Activated CD8-positive, alpha-beta T cell treated with anti-CD3 and anti-CD28 coated beads for 36 hours (primary cell): ENCODE measurements around the gene UBTF. TPM values are rescaled to one million over a fixed set of nuclear protein-coding genes. Genes with fewer than 3 reads are reported as not detected.

ENCODE experiments used
- ATAC-seq: fragments of 200-7000 bp; cut with Tn5 transposase; one replicate; pipeline ENCODE4 v1.10.0; 2021; ENCODE audit warnings: mild to moderate bottlenecking, moderate library complexity
- CTCF ChIA-PET: fragments of 350-600 bp; sonication (Branson Sonifier 250); formaldehyde crosslinking; loops from one replicate; lab custom pipeline; 2021; ENCODE audit warnings: antibody characterized with exemption; lab: Charles Lee
- POLR2A ChIA-PET: fragments of 350-600 bp; sonication (Branson Sonifier 250); formaldehyde crosslinking; loops from one replicate; lab custom pipeline; 2021; ENCODE audit warnings: antibody characterized with exemption; lab: Charles Lee
- DNase-seq: peaks from one replicate; pipeline ENCODE4 v3.0.0-alpha.2; 2020
- H3K27ac Mint-ChIP-seq: one replicate; pipeline ENCODE4 v1.8.0; 2021; ENCODE audit warnings: mild to moderate bottlenecking, mixed read lengths
- H3K27me3 Mint-ChIP-seq: one replicate; pipeline ENCODE4 v1.8.0; 2021; ENCODE audit warnings: mixed read lengths
- H3K36me3 Mint-ChIP-seq: one replicate; pipeline ENCODE4 v1.8.0; 2021; ENCODE audit warnings: low read depth, mixed read lengths
- H3K4me1 Mint-ChIP-seq: one replicate; pipeline ENCODE4 v1.8.0; 2021; ENCODE audit warnings: low read depth, mixed read lengths
- H3K4me3 Mint-ChIP-seq: one replicate; pipeline ENCODE4 v1.8.0; 2021; ENCODE audit warnings: mild to moderate bottlenecking, moderate library complexity, mixed read lengths
- H3K9me3 Mint-ChIP-seq: one replicate; pipeline ENCODE4 v1.8.0; 2021; ENCODE audit warnings: mixed read lengths
- intact Hi-C: fragments of 100-400 bp; cut with micrococcal nuclease; formaldehyde crosslinking; loops from one replicate; pipeline ENCODE4 v1.10.0; 2022
- microRNA-seq: library from miRNA; unstranded; fragments of <30 nt; microRNA quantifications from one replicate; pipeline ENCODE4 v1.2.0, GENCODE V29; 2022; ENCODE audit warnings: borderline microRNAs expressed, borderline replicate concordance
- total RNA-seq, 2 experiments: library from RNA; stranded (reverse); gene quantifications; one replicate each; pipeline ENCODE4 v1.2.3, GENCODE V29; 2021
- TF ChIP-seq, protein P1 (sequence below): fragments of 200-600 bp; IDR thresholded peaks from one replicate; pipeline ENCODE4 v1.8.0; 2022; ENCODE audit warnings: antibody characterized with exemption, mild to moderate bottlenecking

The UBTF gene
- total RNA-seq, 2 experiments from 2014 or later = 129 to 135 TPM

DNA sequence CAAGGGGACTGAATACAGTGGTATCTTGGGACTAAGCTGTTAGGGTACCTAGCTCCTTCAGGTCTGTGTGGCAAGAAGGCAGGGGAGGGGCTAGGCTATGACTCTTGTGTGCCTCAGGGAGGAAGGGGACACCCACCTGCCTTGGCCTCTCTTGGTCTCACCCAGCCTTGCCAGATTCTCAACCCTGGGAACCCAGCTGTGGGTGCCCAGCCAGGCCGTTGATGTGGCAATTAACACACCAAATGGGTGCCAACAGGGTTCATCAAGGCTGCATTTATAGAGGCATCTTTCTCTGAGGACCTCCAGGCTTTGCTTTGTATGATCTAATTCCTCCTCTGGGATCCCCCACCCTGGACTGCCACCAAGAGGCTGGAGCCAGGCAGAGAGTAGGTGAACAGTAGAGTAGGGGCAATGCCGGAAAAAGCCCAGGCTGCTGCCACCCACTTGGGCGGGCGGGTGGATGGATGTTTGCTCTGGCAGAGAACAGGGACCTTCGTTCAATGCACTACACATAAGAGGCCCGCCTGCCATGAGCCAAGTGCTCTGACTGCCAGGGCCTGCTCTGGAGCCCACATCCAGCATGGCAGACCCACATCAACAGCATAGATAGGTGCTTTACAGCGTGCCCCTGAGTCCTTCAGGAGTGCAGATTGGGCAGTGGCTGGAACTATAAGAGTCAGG is 52.2 kb downstream of the UBTF start:
- Mint-ChIP-seq H3K4me1 (no peaks in the 10 kb centered on the region), H3K27me3 (no peaks in the 10 kb centered on the region), H3K9me3 (no peaks in the 10 kb centered on the region), H3K27ac (no peak overlapping the region), H3K36me3 (no peaks in the 10 kb centered on the region), H3K4me3 (no peak overlapping the region)
- POLR2A ChIA-PET = interaction anchor here (0.6 to 1.4 kb wide), 5 partner anchors 12 to 223 kb away, joined by 3 to 5 read pairs (median 3); partner anchors contain the start of gene TMUB2
- CTCF ChIA-PET = interaction anchor here (0.6 to 2.9 kb wide), 16 partner anchors 9 to 223 kb away, joined by 3 to 20 read pairs (median 4); partner anchors contain the start of genes GRN, HROB and TMUB2
- TF ChIP-seq, protein P1, sequence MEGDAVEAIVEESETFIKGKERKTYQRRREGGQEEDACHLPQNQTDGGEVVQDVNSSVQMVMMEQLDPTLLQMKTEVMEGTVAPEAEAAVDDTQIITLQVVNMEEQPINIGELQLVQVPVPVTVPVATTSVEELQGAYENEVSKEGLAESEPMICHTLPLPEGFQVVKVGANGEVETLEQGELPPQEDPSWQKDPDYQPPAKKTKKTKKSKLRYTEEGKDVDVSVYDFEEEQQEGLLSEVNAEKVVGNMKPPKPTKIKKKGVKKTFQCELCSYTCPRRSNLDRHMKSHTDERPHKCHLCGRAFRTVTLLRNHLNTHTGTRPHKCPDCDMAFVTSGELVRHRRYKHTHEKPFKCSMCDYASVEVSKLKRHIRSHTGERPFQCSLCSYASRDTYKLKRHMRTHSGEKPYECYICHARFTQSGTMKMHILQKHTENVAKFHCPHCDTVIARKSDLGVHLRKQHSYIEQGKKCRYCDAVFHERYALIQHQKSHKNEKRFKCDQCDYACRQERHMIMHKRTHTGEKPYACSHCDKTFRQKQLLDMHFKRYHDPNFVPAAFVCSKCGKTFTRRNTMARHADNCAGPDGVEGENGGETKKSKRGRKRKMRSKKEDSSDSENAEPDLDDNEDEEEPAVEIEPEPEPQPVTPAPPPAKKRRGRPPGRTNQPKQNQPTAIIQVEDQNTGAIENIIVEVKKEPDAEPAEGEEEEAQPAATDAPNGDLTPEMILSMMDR = no peak
- ATAC-seq (no peak), DNase-seq (no peak)
- intact Hi-C loops = no loop called here

DNA sequence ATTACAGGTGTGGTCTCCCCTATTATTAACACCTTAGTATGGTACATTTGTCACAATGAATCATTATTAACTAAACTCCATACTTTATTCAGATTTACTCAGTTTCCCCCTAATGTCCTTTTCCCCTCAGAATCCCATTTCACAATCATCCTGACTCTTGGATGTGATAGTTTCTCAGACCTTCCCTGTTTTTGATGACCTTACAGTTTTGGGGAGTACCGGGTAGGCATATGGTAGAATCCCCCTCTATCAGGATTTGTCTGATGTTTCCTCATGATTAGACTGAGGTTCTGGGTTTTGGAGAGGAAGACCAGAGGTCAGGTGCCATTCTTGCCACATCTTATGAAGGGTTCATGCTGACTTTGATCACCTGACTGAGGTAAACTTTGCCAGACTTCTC is 55.0 kb downstream of the UBTF start:
- Mint-ChIP-seq H3K9me3 (no peaks in the 10 kb centered on the region), H3K4me1 (no peaks in the 10 kb centered on the region), H3K27me3 (no peaks in the 10 kb centered on the region), H3K27ac (no peak overlapping the region), H3K4me3 (no peak overlapping the region), H3K36me3 (peaks cover 3% of the 10 kb centered on the region)
- POLR2A ChIA-PET = no interaction called here
- intact Hi-C loops = no loop called here
- CTCF ChIA-PET = interaction anchor here (1.0 kb wide), 1 partner anchor 14 kb away, joined by 4 read pairs; no protein-coding TSS in a partner anchor
- TF ChIP-seq, protein P1 = no peak
- DNase-seq (no peak), ATAC-seq (no peak)

DNA sequence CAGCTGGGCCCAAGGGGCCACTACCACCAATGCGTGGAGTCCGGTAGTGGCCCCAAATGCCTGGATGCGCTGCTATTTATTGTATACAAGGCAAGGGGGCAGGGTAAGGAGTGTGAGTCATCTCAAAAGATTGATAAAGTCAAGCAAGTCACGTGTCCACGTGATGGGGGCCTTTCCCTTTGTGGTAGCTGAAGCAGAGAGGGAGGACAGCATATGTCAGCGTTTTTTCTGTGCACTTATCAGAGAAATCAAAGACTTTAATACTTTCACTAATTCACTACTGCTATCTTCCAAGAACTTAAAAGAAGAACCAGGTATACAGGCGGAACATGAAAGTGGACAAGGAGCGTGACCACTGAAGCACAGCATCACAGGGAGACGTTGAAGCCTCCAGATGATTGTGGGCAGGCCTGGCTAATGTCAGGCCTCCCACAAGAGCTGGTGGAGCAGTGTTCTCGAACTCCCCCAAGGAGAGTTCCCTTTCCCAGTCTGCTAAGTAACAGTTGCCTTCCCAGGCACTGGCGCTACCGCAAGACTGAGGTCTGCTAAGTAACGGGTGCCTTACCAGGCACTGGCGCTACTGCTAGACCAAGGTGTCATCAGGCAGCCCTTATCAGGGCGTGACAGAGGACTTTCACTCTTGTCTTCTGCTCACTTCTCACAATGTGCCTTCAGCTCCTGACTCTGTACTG is 59.8 kb downstream of the UBTF start:
- TF ChIP-seq, protein P1 = no peak
- Mint-ChIP-seq H3K4me1 (no peaks in the 10 kb centered on the region), H3K27ac (no peak overlapping the region), H3K27me3 (no peaks in the 10 kb centered on the region), H3K36me3 (peaks cover 14% of the 10 kb centered on the region), H3K4me3 (no peak overlapping the region), H3K9me3 (no peaks in the 10 kb centered on the region)
- intact Hi-C loops = no loop called here
- CTCF ChIA-PET = interaction anchor here (0.5 to 2.0 kb wide), 3 partner anchors 9 to 171 kb away, joined by 3 to 9 read pairs (median 4); no protein-coding TSS in a partner anchor
- ATAC-seq (no peak), DNase-seq (peak; percentile 32)
- POLR2A ChIA-PET = interaction anchor here (0.6 to 1.4 kb wide), 4 partner anchors 14 to 27 kb away, joined by 3 to 4 read pairs (median 3); partner anchors contain the start of gene TMUB2

- DNase-seq (no peak), ATAC-seq (no peak)
- Mint-ChIP-seq H3K27me3 (no peaks in the 10 kb centered on the region), H3K4me1 (no peaks in the 10 kb centered on the region), H3K9me3 (no peaks in the 10 kb centered on the region), H3K4me3 (no peak overlapping the region), H3K36me3 (peaks cover 27% of the 10 kb centered on the region), H3K27ac (no peak overlapping the region)
- TF ChIP-seq, protein P1 = no peak
- intact Hi-C loops = no loop called here
- POLR2A ChIA-PET = interaction anchor here (0.7 to 0.9 kb wide), 3 partner anchors 17 to 63 kb away, joined by 3 to 4 read pairs (median 3); no protein-coding TSS in a partner anchor
- CTCF ChIA-PET = no interaction called here
These were observed 64.0 kb downstream of the UBTF start for GRCh38 chr17:44155488-44155887.

Small RNA genes within 50 kb of the gene (microRNA-seq; reads per million reads assigned to microRNA genes)
- 2.1 reads per million for gene MIR6782

Other genes starting within 250 kb of the UBTF start
- gene NAGS, start 215.1 kb downstream of the UBTF start, total RNA-seq = 1 to 10 TPM; 1.7 to 2.4 TPM
- gene TMEM101, start 204.7 kb downstream of the UBTF start, total RNA-seq = 10 to 100 TPM; 26.1 to 28.5 TPM
- gene LSM12, start 153.0 kb downstream of the UBTF start, total RNA-seq = 100 to 1,000 TPM; 104 to 110 TPM
- 10 to 100 TPM; 20.2 to 20.7 TPM for gene G6PC3, start 148.9 kb downstream of the UBTF start, total RNA-seq
- gene HDAC5, start 96.0 kb downstream of the UBTF start, total RNA-seq = 10 to 100 TPM; 19.1 to 19.3 TPM
- 10 to 100 TPM; 16.8 to 17.9 TPM for gene HROB, start 77.7 kb downstream of the UBTF start, total RNA-seq
- gene ASB16, start 49.0 kb downstream of the UBTF start, total RNA-seq = under 1 TPM; 0.18 to 0.27 TPM
- 10 to 100 TPM; 17.5 TPM for gene TMUB2, start 32.7 kb downstream of the UBTF start, total RNA-seq
- 10 to 100 TPM; 58.1 to 62.3 TPM for gene ATXN7L3, start 19.8 kb downstream of the UBTF start, total RNA-seq
- gene SLC4A1, start 48.5 kb upstream of the UBTF start, total RNA-seq = not detected
- gene RUNDC3A, start 88.9 kb upstream of the UBTF start, total RNA-seq = under 1 TPM in 1 of 2 experiments, not detected in 1; 0.22 TPM
- 100 to 1,000 TPM; 149 to 153 TPM for gene SLC25A39, start 105.1 kb upstream of the UBTF start, total RNA-seq
- 10 to 100 TPM; 34.8 to 35.5 TPM for gene GRN, start 125.6 kb upstream of the UBTF start, total RNA-seq
- gene FAM171A2, start 144.2 kb upstream of the UBTF start, total RNA-seq = under 1 TPM; 0.43 to 0.78 TPM
- gene ITGA2B, start 170.0 kb upstream of the UBTF start, total RNA-seq = 1 to 10 TPM; 1.1 to 1.7 TPM